GM19193 (cell line): Measurements from ENCODE around the gene TIMM10.

ENCODE experiments used
- POLR2A ChIP-seq: IDR thresholded peaks from 4 replicates; pipeline ENCODE4 v1.6.1; 2011; ENCODE audit not compliant: insufficient read depth, insufficient read length; ENCODE audit errors: extremely low read depth

Gene TIMM10

GRCh38 chr11:57483562-57483918 lies 47.0 kb downstream of the TIMM10 start:
- no peak for TF ChIP-seq POLR2A

- no peak for TF ChIP-seq POLR2A
These were observed 47.6 kb downstream of the TIMM10 start for GRCh38 chr11:57482782-57483561.

GRCh38 chr11:57481915-57482781 lies 48.4 kb downstream of the TIMM10 start:
- TF ChIP-seq POLR2A: no peak

GRCh38 chr11:57481315-57481714 lies 49.2 kb downstream of the TIMM10 start:
- TF ChIP-seq POLR2A: no peak

GRCh38 chr11:57480409-57481137 lies 50.0 kb downstream of the TIMM10 start:
- TF ChIP-seq POLR2A: no peak

GRCh38 chr11:57479911-57480310 lies 50.6 kb downstream of the TIMM10 start:
- no peak for TF ChIP-seq POLR2A

- no peak for TF ChIP-seq POLR2A
These were observed 51.4 kb downstream of the TIMM10 start for GRCh38 chr11:57479021-57479663.
